Daoy (cell line): ENCODE results near the gene GTF2A2. TPM values are rescaled to one million over a fixed set of nuclear protein-coding genes. Genes with fewer than 3 reads are reported as not detected.
A peak's percentile ranks its signal among the peaks of the same experiment; 100 is the strongest.
"Not testable (repeated sequence)": the region's sequence is repeated elsewhere in the genome, so short reads cannot be mapped to it uniquely, and the experiment has no call there.

Source experiments
- DNase-seq: peaks from one replicate; pipeline ENCODE4 v3.0.0-alpha.2; 2015; ENCODE audit warnings: low read depth
- total RNA-seq: library from RNA; depleted of rRNA; stranded (reverse); fragments of >200 nt; shearing (Covaris generic); gene quantifications from 2 replicates; pipeline ENCODE4 v1.2.3, GENCODE V29; 2014

Gene GTF2A2
- total RNA-seq, 1 experiment from 2014 or later = 76.7 TPM

GRCh38 chr15:59674361-59674877 is 17.1 kb upstream of the GTF2A2 start:
- DNase-seq = no peak

- no peak for DNase-seq
These were observed 11.2 kb upstream of the GTF2A2 start for GRCh38 chr15:59668556-59668955.

GRCh38 chr15:59662260-59662659 is 4.9 kb upstream of the GTF2A2 start:
- DNase-seq = no peak

- DNase-seq = no peak
These were observed 2.1 kb upstream of the GTF2A2 start for GRCh38 chr15:59659366-59659765.

- no peak for DNase-seq
These were observed 365 bp upstream of the GTF2A2 start for GRCh38 chr15:59657635-59658125.

GRCh38 chr15:59654046-59654445 is 3.3 kb downstream of the GTF2A2 start:
- DNase-seq = no peak

- DNase-seq = no peak
These were observed 7.7 kb downstream of the GTF2A2 start for GRCh38 chr15:59649603-59650002.

- DNase-seq = no peak
These were observed 10.2 kb downstream of the GTF2A2 start for GRCh38 chr15:59647085-59647484.

GRCh38 chr15:59646277-59646676 is 11.0 kb downstream of the GTF2A2 start:
- no peak for DNase-seq

GRCh38 chr15:59645812-59646211 is 11.5 kb downstream of the GTF2A2 start:
- not testable (repeated sequence) for DNase-seq

GRCh38 chr15:59644756-59645155 is 12.6 kb downstream of the GTF2A2 start:
- DNase-seq = no peak

- no peak for DNase-seq
These were observed 15.0 kb downstream of the GTF2A2 start for GRCh38 chr15:59642351-59642750.

GRCh38 chr15:59637507-59637906 is 19.8 kb downstream of the GTF2A2 start:
- not testable (repeated sequence) for DNase-seq

GRCh38 chr15:59636184-59636583 is 21.1 kb downstream of the GTF2A2 start:
- no peak for DNase-seq

- peak; percentile 6 for DNase-seq
These were observed 24.6 kb downstream of the GTF2A2 start for GRCh38 chr15:59632714-59633113.

- DNase-seq = peak; percentile 77
These were observed 35.0 kb downstream of the GTF2A2 start for GRCh38 chr15:59622289-59622688.

- no peak for DNase-seq
These were observed 38.9 kb downstream of the GTF2A2 start for GRCh38 chr15:59618406-59618805.

- no peak for DNase-seq
These were observed 40.9 kb downstream of the GTF2A2 start for GRCh38 chr15:59616379-59616778.

- DNase-seq = no peak
These were observed 41.7 kb downstream of the GTF2A2 start for GRCh38 chr15:59615661-59616060.

- no peak for DNase-seq
These were observed 43.2 kb downstream of the GTF2A2 start for GRCh38 chr15:59614153-59614552.

GRCh38 chr15:59611276-59612260 is 45.7 kb downstream of the GTF2A2 start, which contains the start of gene GCNT3:
GCNT3 (plus strand) TSS chr15:59611783; CDS start chr15:59618239, 6,456 bp downstream.
- peak; percentile 6 for DNase-seq

- DNase-seq = peak; percentile 5
These were observed 47.3 kb downstream of the GTF2A2 start for GRCh38 chr15:59609730-59610712.
